HG03066 (cell line): ENCODE measurements around the gene STRA6.

Experiments
- ATAC-seq: cut with Tn5 transposase; IDR thresholded peaks from one replicate; pipeline ENCODE4 v1.9.1; 2021; ENCODE audit warnings: low read depth; ENCODE audit not compliant: unreplicated experiment

The STRA6 gene

DNA sequence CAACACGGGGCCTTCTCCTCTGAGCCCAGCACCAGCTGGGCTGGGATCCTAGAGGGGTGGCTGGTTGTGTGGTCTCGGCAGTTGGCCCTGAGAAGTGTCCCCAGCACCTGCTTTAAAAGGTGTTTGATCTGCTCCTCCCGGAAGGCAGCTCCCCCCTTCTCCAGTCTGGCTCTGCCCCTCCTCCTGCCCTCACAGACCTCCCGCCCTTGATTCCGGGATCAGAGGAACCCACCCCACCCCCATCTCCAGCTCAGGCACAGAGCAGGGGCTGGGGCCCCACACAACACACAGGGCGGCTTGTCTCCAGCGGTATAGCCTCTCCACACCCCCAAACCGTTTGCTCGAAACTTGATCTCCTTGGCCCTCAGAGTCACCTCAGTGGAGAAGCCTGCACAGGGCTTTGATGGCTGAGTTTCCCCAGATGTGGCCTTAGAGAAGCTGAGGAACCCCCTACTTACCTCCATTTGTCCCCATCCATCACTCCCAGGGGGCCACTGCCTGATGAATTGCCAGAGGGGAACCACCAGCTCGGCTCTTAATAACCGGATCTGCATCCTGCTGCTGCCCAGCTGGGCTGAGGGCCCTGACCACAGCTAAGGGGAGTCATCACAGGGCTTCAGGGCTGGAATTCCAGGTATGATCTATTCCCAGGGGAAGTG lies 6.4 kb upstream of the STRA6 start:
- ATAC-seq: no peak

- no peak for ATAC-seq
Measured at GRCh38 chr15:74208496-74208895, 5.9 kb upstream of the STRA6 start.

- no peak for ATAC-seq
Measured at GRCh38 chr15:74207652-74208440, 5.3 kb upstream of the STRA6 start.

GRCh38 chr15:74206801-74207281 lies 4.3 kb upstream of the STRA6 start:
- no peak for ATAC-seq

GRCh38 chr15:74205582-74205947 lies 3.0 kb upstream of the STRA6 start:
- ATAC-seq: no peak

- no peak for ATAC-seq
Measured at GRCh38 chr15:74203914-74204431, 1.4 kb upstream of the STRA6 start.

DNA sequence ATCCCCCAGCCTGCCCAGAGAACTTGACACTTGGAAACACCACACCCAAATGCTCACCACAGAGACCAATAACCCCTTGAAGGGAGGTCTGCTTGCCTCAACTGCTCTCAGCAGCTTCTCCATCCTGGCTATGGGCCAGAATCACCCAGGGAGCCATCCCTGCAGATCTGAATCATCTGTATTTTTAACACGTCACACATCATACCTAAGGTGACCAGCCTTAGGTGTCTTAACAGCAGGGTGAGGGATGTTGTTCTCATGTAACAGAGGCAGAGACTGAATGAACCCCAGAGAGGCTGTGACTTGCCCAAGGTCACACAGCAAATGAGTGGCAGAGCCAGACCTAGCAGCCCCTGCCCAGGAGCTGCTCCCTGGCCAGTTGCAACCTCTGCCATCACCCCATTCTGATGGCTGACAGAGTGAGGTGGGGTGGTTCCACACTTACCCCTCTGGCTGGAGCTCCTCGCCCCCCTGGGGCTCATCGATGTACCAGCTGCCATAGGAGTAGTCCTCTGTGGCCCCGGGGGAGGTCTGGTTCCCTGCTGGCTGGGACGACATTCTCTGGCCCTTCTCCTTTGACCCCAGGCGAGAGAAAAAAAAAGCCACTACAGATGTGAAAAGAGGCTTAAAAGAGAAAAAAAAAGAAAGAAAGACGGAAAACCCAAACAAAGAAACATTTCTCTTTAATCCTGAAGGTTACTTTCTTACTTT lies 722 bp downstream of the STRA6 start:
- ATAC-seq: no peak

GRCh38 chr15:74200871-74201419 lies 1.6 kb downstream of the STRA6 start:
- ATAC-seq: no peak

- no peak for ATAC-seq
Measured at GRCh38 chr15:74200412-74200815, 2.2 kb downstream of the STRA6 start.

- ATAC-seq: no peak
Measured at GRCh38 chr15:74199297-74199652, 3.3 kb downstream of the STRA6 start.

DNA sequence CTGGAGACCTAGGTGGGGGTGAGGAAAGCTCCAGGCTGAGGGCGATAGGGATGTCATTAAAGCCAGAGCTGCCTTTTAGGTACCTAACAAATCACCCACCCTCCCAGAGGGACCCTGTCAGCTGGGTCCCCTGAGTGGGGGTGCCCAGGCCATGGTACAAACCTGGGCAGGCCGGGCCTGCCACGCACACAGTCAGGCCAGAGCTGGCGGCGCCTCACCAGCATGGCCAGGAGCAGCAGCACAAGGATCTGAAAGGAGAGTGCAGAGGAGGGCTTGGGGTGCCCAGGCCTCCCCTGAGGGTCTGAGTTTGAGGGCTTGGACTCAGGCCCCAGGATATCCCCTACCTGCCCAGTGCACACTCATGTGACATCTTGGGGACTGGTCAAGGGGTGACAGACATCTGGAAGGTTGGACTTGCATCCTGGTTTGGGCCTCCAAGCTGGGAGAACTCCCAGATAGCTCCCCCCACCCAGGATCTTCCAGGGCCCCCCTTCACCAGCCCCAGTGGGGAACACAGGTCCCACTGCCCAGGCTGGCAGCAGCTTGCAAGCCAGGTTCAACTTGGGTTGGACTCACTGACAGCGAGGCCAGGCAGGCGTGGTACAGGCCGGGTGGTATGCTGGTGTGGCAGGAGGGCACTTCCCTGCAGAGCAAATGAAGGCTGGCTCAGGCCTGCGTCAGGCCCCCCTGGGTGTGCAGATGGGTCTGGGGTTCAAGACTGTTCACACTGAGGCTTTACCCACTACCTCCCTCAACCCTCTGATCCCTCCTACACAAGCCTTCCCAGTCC lies 5.2 kb downstream of the STRA6 start:
- no peak for ATAC-seq

DNA sequence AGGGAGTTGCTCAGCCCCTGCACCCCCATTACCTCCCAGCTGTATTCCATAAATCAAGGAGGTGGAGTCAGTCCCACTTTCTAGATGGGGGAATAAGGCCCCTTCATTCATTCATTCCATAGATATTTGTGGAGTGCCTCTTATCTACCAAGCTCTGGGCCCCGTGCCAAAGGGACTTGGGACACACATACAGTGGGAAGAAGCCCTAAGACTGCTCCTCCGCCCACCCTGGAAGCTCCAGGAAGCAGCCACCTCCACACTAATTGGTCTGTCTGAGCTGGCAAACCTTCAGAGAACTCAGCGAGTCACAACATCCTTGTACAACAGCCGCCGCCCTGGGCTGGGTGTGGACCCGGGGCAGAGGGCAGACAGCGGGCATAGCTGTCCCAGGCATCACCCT lies 6.4 kb downstream of the STRA6 start:
- ATAC-seq: no peak

GRCh38 chr15:74194572-74195559 lies 7.7 kb downstream of the STRA6 start:
- ATAC-seq: no peak

DNA sequence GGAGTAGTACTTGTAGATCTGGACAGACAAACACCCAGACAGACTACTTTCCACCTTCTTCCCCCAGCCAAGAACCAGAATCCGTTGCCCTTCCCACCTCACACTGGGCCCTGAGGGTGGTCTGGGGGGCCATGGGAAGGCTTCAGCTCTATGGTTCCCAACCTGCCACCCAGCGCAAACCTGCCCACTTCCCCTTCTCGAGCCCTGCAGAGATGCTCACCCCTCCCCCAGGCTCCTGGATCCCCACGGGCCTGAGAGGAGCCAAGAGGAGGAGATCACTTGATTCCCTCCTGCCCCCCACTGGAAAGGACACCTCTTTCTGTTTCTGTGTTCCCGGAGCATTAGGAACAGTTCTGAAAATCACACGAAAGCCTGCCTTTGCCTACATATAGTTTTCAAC lies 8.7 kb downstream of the STRA6 start:
- no peak for ATAC-seq

GRCh38 chr15:74193299-74193718 lies 9.3 kb downstream of the STRA6 start:
- ATAC-seq: no peak

- ATAC-seq: no peak
Measured at GRCh38 chr15:74192751-74193150, 9.8 kb downstream of the STRA6 start.

- ATAC-seq: no peak
Measured at GRCh38 chr15:74191798-74192197, 10.8 kb downstream of the STRA6 start.

- ATAC-seq: no peak
Measured at GRCh38 chr15:74188216-74188615, 14.4 kb downstream of the STRA6 start.

DNA sequence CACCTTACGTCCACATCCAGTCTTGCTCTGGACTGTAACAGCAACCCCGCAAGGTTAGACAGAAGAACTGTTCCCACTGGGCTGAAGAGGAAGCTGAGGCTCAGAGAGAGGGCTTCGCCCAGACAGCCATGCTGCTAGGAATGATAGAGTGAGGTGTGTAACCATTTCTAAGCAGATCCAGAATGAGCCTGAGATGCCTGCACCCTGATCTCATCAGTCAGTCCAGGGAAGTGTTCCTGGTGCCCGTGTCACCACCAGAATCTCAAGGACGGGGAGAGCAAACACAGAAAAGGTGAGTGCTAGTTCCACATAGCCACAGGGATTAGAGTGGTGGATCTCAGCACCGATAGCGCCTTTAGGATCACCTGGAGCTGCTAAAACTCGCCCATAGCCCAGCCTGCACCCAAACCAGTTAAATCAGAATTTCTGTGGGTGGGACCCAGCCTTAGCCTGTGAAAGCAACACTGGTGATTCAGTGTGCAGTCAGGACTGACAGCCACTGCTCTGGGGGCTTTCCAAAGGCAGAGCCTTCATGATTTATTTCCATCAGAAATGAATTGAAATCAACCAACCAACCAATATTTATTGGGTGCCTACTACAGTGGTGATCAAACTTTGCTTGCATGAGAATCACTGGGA lies 16.8 kb downstream of the STRA6 start:
- ATAC-seq: no peak
